CD4-positive, alpha-beta T cell (primary cell): ENCODE data around the gene LNX1. TPM values are rescaled to one million over a fixed set of nuclear protein-coding genes. Genes with fewer than 3 reads are reported as not detected.

Source experiments
- ATAC-seq: fragments of 200-7000 bp; cut with Tn5 transposase; one replicate; pipeline ENCODE4 v1.10.0; 2022; ENCODE audit warnings: mild to moderate bottlenecking; ENCODE audit not compliant: poor library complexity
- CTCF ChIA-PET: fragments of 350-600 bp; sonication (Branson Sonifier 250); formaldehyde crosslinking; loops from one replicate; lab custom pipeline; 2021; ENCODE audit warnings: antibody characterized with exemption, inconsistent platforms; lab: Charles Lee
- POLR2A ChIA-PET: fragments of 350-600 bp; sonication (Branson Sonifier 250); formaldehyde crosslinking; loops from one replicate; lab custom pipeline; 2021; ENCODE audit warnings: antibody characterized with exemption, inconsistent platforms; lab: Charles Lee
- DNase-seq, 14 experiments: peaks; one replicate each; pipeline ENCODE4 v3.0.0-alpha.2; 2013 to 2020; ENCODE audit warnings: mixed read lengths in 2 of 14
- H3K27ac ChIP-seq, 2 donors: one replicate each; pipeline versions ENCODE4 v1.5.1 to v1.7.0; 2013; ENCODE audit warnings: low read length in 2 of 2, low read depth in 1 of 2, mild to moderate bottlenecking in 1 of 2
- H3K27me3 ChIP-seq, 2 experiments: 1 replicate in 1 of 2; 2 replicates in 1 of 2; pipeline versions ENCODE4 v1.6.1 to v1.7.0; 2013; ENCODE audit warnings: low read length in 2 of 2, control low read depth in 1 of 2, mild to moderate bottlenecking in 1 of 2, moderate library complexity in 1 of 2; ENCODE audit not compliant: insufficient read depth in 2 of 2, control insufficient read depth in 1 of 2
- H3K36me3 ChIP-seq: one replicate; pipeline ENCODE4 v1.6.1; 2013; ENCODE audit warnings: low read length, control low read depth; ENCODE audit not compliant: insufficient read depth
- H3K4me1 ChIP-seq: one replicate; pipeline ENCODE4 v1.6.1; 2013; ENCODE audit warnings: low read length, control low read depth; ENCODE audit not compliant: insufficient read depth
- H3K4me3 ChIP-seq: one replicate; pipeline ENCODE4 v1.5.1; 2013; ENCODE audit warnings: mild to moderate bottlenecking, low read length, moderate library complexity
- H3K9me3 ChIP-seq, 2 experiments: 1 replicate in 1 of 2; 2 replicates in 1 of 2; pipeline versions ENCODE4 v1.6.1 to v1.7.0; 2013; ENCODE audit warnings: low read length in 2 of 2, mild to moderate bottlenecking in 2 of 2, control low read depth in 1 of 2, moderate library complexity in 1 of 2; ENCODE audit not compliant: control insufficient read depth in 1 of 2, insufficient read depth in 1 of 2
- H3K27ac Mint-ChIP-seq: one replicate; pipeline ENCODE4 v1.8.0; 2020; ENCODE audit warnings: mixed read lengths
- H3K27me3 Mint-ChIP-seq: one replicate; pipeline ENCODE4 v1.8.0; 2021; ENCODE audit warnings: mixed read lengths
- H3K36me3 Mint-ChIP-seq: one replicate; pipeline ENCODE4 v1.8.0; 2021; ENCODE audit warnings: low read depth, mixed read lengths
- H3K4me1 Mint-ChIP-seq: one replicate; pipeline ENCODE4 v1.8.0; 2021; ENCODE audit warnings: low read depth, mixed read lengths
- H3K4me3 Mint-ChIP-seq: one replicate; pipeline ENCODE4 v1.8.0; 2020; ENCODE audit warnings: mild to moderate bottlenecking, mixed read lengths
- H3K9me3 Mint-ChIP-seq: one replicate; pipeline ENCODE4 v1.8.0; 2020; ENCODE audit warnings: mixed read lengths
- intact Hi-C, 2 experiments: fragments of 100-400 bp; cut with DNase I in 1 of 2; cut with micrococcal nuclease in 1 of 2; formaldehyde crosslinking; loops; one replicate each; pipeline versions ENCODE4 v1.15.1 to v1.9.0; 2023 to 2025; cut with DNase I, micrococcal nuclease
- polyA plus RNA-seq, 2 donors: library from polyadenylated mRNA; unstranded; fragments of 120-200 nt; gene quantifications; one replicate each; pipeline ENCODE4 v1.2.1, GENCODE V29; 2013
- total RNA-seq, 174 experiments: library from RNA in 2 of 174; stranded (reverse) in 2 of 174; gene quantifications; one replicate each; pipeline ENCODE4 v1.2.3 and lab custom pipeline; 2021 to 2026
- TF ChIP-seq, protein P1 (sequence below): fragments of 200-600 bp; IDR thresholded peaks from one replicate; pipeline ENCODE4 v1.8.0; 2022; ENCODE audit warnings: antibody characterized with exemption, mild to moderate bottlenecking

The LNX1 gene
- total RNA-seq (not detected), total RNA-seq (lab: John Stamatoyannopoulos, UW) (0 to 1.3 (median 0.14) reads per million in 172 experiments)
- 0.92 TPM for polyA plus RNA-seq (2013, experiment 1 of 2)
- 1.1 TPM for polyA plus RNA-seq (2013, experiment 2 of 2)

DNA sequence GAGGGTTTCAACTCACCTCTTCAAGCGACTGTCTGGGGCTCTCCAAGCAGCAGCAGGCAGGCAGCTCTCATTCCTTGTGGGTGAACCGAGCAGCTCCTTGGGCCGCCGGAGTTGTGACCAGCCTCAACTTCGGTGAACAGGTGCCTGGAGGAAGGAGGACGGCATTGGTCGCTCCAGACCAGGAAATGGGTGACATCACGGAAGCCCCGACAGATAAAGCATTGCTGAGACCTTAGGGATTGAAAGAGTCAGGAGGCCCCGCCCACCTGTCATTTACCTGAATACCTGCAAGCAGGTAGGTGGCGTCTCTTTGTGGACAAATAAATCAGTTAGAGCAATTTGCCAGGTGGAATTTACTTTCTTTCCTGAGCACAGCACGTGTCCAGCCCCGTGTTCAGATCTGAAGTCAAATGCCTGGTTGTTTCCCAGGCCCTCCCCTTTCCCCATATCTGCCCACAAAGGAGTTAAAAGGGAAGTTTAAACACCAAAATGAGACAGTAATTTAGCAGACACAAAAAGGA is at the start of gene LNX1:
Gene LNX1 (minus strand): TSS at position 115 of the 521 bp plus-strand sequence. CDS start 17,484 bp downstream, outside the sequence.
- no peaks in the 10 kb centered on the region for H3K9me3 Mint-ChIP-seq
- intact Hi-C loops = no loop called here
- peak within 1 kb of the TSS; percentile 9 for H3K4me3 ChIP-seq
- ChIA-PET POLR2A (no interaction called here), CTCF (no interaction called here)
- ATAC-seq (no peak), DNase-seq (peak in 1 of 14 experiments; percentile 4)
- H3K4me1 Mint-ChIP-seq = peaks cover 6% of the 10 kb centered on the region
- H3K27me3 Mint-ChIP-seq = peaks cover 63% of the 10 kb centered on the region
- H3K27me3 ChIP-seq = peaks cover 5 to 20% of the 10 kb centered on the region in 2 experiments
- H3K4me3 Mint-ChIP-seq = no peak within 1 kb of the TSS
- H3K36me3 Mint-ChIP-seq = no peaks in the 10 kb centered on the region
- H3K27ac ChIP-seq = no peak within 1 kb of the TSS
- no peaks in the 10 kb centered on the region for H3K4me1 ChIP-seq
- TF ChIP-seq, protein P1, sequence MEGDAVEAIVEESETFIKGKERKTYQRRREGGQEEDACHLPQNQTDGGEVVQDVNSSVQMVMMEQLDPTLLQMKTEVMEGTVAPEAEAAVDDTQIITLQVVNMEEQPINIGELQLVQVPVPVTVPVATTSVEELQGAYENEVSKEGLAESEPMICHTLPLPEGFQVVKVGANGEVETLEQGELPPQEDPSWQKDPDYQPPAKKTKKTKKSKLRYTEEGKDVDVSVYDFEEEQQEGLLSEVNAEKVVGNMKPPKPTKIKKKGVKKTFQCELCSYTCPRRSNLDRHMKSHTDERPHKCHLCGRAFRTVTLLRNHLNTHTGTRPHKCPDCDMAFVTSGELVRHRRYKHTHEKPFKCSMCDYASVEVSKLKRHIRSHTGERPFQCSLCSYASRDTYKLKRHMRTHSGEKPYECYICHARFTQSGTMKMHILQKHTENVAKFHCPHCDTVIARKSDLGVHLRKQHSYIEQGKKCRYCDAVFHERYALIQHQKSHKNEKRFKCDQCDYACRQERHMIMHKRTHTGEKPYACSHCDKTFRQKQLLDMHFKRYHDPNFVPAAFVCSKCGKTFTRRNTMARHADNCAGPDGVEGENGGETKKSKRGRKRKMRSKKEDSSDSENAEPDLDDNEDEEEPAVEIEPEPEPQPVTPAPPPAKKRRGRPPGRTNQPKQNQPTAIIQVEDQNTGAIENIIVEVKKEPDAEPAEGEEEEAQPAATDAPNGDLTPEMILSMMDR = no peak
- no peak within 1 kb of the TSS for H3K27ac Mint-ChIP-seq
- H3K36me3 ChIP-seq = no peaks in the 10 kb centered on the region
- no peaks in the 10 kb centered on the region for H3K9me3 ChIP-seq

DNA sequence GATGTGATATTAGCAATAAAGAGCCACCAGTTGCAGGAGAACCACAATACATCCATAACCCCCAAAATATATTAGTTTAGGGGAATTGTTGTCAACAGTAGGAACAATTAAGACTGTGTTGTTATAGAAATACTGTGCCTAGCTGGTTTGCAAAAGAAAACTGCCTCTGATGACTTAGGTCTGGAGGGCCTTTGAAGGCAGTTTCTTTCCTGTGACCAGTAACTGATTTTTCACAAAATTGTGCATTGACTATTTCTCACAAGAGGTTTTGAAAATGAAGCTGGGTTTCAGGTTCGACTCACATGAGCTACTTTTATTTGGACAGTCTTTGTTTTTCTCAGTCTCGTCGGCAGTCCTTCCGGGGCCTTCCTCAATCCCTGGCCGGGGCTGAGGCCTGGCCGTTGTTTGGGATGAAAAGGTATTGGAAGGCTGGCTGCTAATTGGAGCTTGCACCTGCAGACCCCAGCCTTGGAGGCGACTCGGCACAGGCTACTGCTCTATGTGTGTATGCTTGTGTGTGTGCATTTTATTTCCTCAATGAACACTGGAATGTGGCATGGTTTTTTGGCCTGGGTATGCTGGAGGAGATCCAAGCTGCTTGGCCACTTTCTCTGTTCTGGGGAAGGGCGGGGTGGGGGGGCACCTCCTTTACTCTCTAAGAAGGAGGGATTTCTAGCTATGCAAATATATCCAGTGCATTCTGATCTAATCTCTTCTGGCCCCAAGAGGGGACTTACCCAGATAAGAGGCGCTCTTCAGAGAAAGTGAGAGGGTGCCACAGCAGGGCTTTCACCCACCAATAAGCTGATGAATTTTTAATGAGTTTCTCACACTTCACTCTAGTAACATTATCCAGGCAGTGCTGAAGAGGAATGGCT is 49.5 kb upstream of the LNX1 start:
- Histone ChIP-seq H3K9me3 (no peaks in the 10 kb centered on the region), H3K36me3 (no peaks in the 10 kb centered on the region), H3K27me3 (peaks cover 0 to 5% of the 10 kb centered on the region in 2 experiments), H3K4me3 (no peak overlapping the region), H3K4me1 (no peaks in the 10 kb centered on the region), H3K27ac (no peak overlapping the region)
- H3K27me3 Mint-ChIP-seq = peaks cover 14% of the 10 kb centered on the region
- ChIA-PET POLR2A (no interaction called here), CTCF (interaction anchor here (1.0 kb wide), 1 partner anchor 14 kb away, joined by 3 read pairs; no protein-coding TSS in a partner anchor)
- DNase-seq = no peak
- no peak for ATAC-seq
- TF ChIP-seq, protein P1 = no peak
- intact Hi-C loops = no loop called here
- H3K4me3 Mint-ChIP-seq = no peak overlapping the region
- H3K36me3 Mint-ChIP-seq = no peaks in the 10 kb centered on the region
- no peak overlapping the region for H3K27ac Mint-ChIP-seq
- H3K9me3 Mint-ChIP-seq = no peaks in the 10 kb centered on the region
- no peaks in the 10 kb centered on the region for H3K4me1 Mint-ChIP-seq

DNA sequence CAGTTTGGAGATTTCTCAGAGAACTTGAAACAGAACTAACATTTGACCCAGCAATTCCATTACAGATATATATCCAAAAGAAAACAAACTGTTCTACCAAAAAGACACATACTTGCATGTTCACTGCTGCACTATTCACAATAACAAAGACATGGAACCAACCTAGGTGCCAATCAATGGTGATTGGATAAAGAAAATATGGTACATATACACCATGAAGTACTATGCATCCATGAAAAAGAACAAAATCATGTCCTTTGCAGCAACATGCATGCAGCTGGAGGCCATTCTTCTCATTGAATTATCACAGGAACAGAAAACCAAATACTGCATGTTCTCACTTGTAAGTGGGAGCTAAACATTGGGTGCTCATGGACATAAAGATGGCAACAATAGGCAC is 47.6 kb upstream of the LNX1 start:
- Mint-ChIP-seq H3K27me3 (peaks cover 15% of the 10 kb centered on the region), H3K9me3 (no peaks in the 10 kb centered on the region), H3K27ac (no peak overlapping the region), H3K4me1 (no peaks in the 10 kb centered on the region), H3K36me3 (no peaks in the 10 kb centered on the region), H3K4me3 (no peak overlapping the region)
- no peak for ATAC-seq
- Histone ChIP-seq H3K4me3 (no peak overlapping the region), H3K4me1 (no peaks in the 10 kb centered on the region), H3K27ac (no peak overlapping the region), H3K36me3 (no peaks in the 10 kb centered on the region), H3K27me3 (peaks cover 0 to 5% of the 10 kb centered on the region in 2 experiments), H3K9me3 (no peaks in the 10 kb centered on the region)
- intact Hi-C loops = no loop called here
- ChIA-PET POLR2A (no interaction called here), CTCF (no interaction called here)
- DNase-seq = no peak
- TF ChIP-seq, protein P1 = no peak
